Activated CD8-positive, alpha-beta T cell treated with anti-CD3 and anti-CD28 coated beads, Interleukin-2, amount 10 ng/mL, durations not matched to agents 7 days and 5 days (primary cell): ENCODE measurements around the gene TPCN2. TPM values are rescaled to one million over a fixed set of nuclear protein-coding genes. Genes with fewer than 3 reads are reported as not detected.

Experiments used
- ATAC-seq: fragments of 150-1000 bp; cut with Tn5 transposase; one replicate; pipeline ENCODE4 v1.10.0; 2021; ENCODE audit warnings: moderate library complexity
- CTCF ChIA-PET: fragments of 350-600 bp; sonication (Branson Sonifier 250); formaldehyde crosslinking; loops from one replicate; lab custom pipeline; 2021; ENCODE audit warnings: antibody characterized with exemption; lab: Charles Lee
- POLR2A ChIA-PET: fragments of 350-600 bp; sonication (Branson Sonifier 250); formaldehyde crosslinking; loops from one replicate; lab custom pipeline; 2021; ENCODE audit warnings: antibody characterized with exemption; lab: Charles Lee
- DNase-seq: peaks from one replicate; pipeline ENCODE4 v3.0.0-alpha.2; 2020
- H3K27ac Mint-ChIP-seq: one replicate; pipeline ENCODE4 v1.8.0; 2021; ENCODE audit warnings: mild to moderate bottlenecking, mixed read lengths
- H3K27me3 Mint-ChIP-seq: one replicate; pipeline ENCODE4 v1.8.0; 2021; ENCODE audit warnings: low read depth, mixed read lengths
- H3K36me3 Mint-ChIP-seq: one replicate; pipeline ENCODE4 v1.8.0; 2021; ENCODE audit warnings: low read depth, mixed read lengths
- H3K4me1 Mint-ChIP-seq: one replicate; pipeline ENCODE4 v1.8.0; 2021; ENCODE audit warnings: low read depth, mixed read lengths
- H3K4me3 Mint-ChIP-seq: one replicate; pipeline ENCODE4 v1.8.0; 2021; ENCODE audit warnings: mild to moderate bottlenecking, mixed read lengths
- H3K9me3 Mint-ChIP-seq: one replicate; pipeline ENCODE4 v1.8.0; 2022; ENCODE audit warnings: mixed read lengths; ENCODE audit not compliant: insufficient read depth
- total RNA-seq, 2 experiments: library from RNA; stranded (reverse); gene quantifications; one replicate each; pipeline ENCODE4 v1.2.3, GENCODE V29; 2021

TPCN2 gene
- total RNA-seq, 2 experiments from 2014 or later, result 19.1 to 21.2 TPM

DNA sequence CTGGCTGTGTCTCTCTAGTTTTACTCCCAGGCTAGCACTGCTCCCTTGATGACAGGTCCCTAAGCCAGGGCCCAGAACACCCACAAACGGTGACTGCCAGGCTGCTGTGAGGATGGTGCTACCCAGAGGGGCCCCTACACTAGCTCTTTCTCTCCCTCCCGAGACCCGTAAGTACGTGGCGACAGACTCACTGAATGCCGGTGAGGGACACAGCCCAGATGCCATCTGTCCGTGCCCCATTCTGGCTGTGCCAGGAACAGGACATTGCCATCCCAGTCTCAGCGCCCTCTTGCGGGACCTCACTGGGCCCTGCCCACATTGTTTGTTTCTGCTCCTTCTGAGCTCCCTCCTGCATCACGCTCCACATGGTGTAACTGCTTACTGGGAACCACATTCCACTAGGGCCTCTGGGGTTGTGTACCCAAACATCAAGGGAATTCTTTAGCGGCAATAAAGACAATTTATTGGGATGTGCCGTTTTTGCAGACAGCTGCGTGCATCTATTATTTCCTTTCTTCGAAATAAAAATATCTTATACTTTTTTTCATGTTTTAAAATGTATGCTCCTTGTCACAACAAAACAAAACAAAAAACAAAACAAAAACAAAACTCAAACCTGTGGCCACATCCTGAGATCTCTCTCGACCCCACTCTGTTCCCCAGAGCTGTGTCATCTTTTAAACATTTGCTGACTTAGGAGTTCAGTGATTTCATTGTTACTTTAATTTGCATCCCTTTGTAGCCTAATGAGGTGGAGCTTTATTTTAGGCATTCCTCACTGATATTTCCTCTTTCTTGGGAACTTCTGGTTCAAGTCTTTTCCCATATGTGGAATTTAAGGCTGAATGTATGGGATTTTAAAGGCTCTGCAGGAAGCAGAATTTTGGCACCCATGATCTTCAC lies 4.4 kb upstream of the TPCN2 start:
- no peaks in the 10 kb centered on the region for H3K36me3 Mint-ChIP-seq
- ChIA-PET POLR2A (no interaction called here), CTCF (no interaction called here)
- DNase-seq (peak; percentile 32), ATAC-seq (no peak)
- no peak overlapping the region for H3K4me3 Mint-ChIP-seq
- H3K27me3 Mint-ChIP-seq, result peaks cover 17% of the 10 kb centered on the region
- no peaks in the 10 kb centered on the region for H3K9me3 Mint-ChIP-seq
- no peak overlapping the region for H3K27ac Mint-ChIP-seq
- peaks cover 14% of the 10 kb centered on the region for H3K4me1 Mint-ChIP-seq

DNA sequence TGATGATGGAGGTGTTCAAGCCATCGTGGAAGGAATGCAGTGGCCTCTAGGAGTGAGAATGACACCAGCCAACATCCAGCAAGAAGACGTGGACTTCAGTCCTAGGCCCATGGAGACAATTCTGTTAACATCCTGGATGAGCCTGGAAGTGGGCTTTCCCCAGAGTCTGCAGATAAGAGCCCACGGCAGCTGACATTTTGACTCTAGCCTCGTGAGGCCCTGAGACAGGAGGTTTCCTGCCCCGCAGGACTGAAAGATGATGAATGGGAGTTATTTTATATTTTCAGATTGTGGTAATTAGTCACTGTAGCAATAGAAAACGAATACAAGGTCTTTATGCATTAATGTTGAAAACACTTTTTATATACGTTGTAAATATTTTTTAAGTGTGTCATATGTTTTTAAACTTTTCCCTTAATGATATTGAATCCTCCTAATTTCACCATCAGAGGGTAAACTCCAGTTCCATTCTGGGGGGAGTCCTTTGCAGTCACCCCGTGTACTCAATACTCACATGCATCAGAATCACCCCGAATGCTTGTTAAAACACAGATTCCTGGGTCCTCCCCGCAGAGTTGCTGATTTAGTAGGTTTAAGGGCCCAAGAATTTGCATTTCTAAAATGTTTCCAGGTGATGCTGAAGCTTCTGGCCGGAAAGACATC lies 570 bp upstream of the TPCN2 start:
- peaks cover 2% of the 10 kb centered on the region for H3K36me3 Mint-ChIP-seq
- peak overlapping the region; percentile 84 for H3K27ac Mint-ChIP-seq
- peaks cover 46% of the 10 kb centered on the region for H3K4me1 Mint-ChIP-seq
- H3K27me3 Mint-ChIP-seq, result peaks cover 14% of the 10 kb centered on the region
- ATAC-seq (no peak), DNase-seq (no peak)
- CTCF ChIA-PET, result interaction anchor here (1.0 kb wide), 1 partner anchor 622 kb away, joined by 3 read pairs; no protein-coding TSS in a partner anchor
- peak overlapping the region; percentile 71 for H3K4me3 Mint-ChIP-seq
- POLR2A ChIA-PET, result interaction anchor here (1.0 kb wide), 1 partner anchor 11 kb away, joined by 4 read pairs; no protein-coding TSS in a partner anchor
- no peaks in the 10 kb centered on the region for H3K9me3 Mint-ChIP-seq

DNA sequence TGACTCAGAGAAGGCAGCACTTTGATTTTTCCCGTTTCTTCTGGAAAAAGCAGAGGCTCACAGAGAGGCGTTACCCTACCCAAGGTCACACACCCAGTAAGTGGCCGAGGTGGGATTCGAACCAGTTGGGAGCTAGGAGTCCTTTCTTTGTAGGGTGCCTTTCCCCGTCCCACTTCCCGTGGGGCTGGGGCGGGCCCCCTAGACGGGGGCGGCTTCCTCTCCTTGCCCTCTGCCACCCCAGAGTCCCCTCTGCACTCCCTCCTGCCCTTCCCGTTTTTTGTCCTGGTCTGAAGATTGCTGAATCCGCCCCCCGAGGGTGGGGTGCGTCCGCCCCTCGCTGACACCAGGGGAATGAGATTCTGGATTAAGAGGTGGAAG lies 747 bp downstream of the TPCN2 start:
- H3K4me1 Mint-ChIP-seq, result peaks cover 46% of the 10 kb centered on the region
- POLR2A ChIA-PET, result interaction anchor here (0.7 kb wide), 1 partner anchor 332 kb away, joined by 3 read pairs; no protein-coding TSS in a partner anchor
- peak overlapping the region; percentile 86 for H3K27ac Mint-ChIP-seq
- H3K4me3 Mint-ChIP-seq, result peak overlapping the region; percentile 78
- CTCF ChIA-PET, result no interaction called here
- peak; percentile 3 for ATAC-seq
- peak; percentile 40 for DNase-seq
- H3K9me3 Mint-ChIP-seq, result no peaks in the 10 kb centered on the region
- H3K36me3 Mint-ChIP-seq, result peaks cover 3% of the 10 kb centered on the region
- peaks cover 14% of the 10 kb centered on the region for H3K27me3 Mint-ChIP-seq

DNA sequence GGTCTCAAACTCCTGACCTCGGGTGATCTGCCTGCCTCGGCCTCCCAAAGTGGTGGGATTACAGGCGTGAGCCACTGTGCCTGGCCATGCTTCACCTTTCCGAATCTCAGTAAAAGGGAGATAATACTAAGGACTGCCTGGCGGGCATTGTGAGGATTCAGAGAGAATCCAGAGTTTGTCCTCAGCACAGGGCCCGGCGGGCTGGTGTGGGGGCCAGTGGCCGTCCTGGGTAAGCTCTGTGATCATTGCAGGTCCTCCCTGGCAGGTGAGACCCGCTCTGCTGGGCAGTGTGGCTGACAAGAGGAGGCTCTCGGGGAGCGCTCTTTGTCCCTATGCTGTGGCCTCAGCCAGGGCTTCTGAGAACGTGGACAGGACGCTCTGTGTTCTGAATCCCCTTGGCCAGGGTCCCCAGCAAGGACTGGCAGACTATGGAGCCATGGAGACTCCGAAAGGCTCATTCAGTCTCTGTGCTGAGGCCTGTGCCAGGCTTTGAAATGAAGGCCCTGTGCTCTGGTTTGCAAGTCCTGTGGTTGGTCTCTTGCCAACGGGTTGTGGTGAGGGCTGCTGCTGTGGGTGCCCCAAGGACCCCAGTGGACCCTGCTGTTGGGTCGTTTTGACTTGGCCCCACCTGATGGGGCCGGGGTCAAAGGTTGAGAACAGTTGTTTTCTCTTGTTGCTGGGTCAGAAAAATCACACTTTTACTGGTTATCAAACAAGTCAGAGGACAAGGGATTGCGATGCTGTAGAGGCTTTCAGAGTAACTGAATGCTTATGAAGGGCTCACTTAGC lies 2.1 kb downstream of the TPCN2 start:
- Mint-ChIP-seq H3K27ac (peak overlapping the region; percentile 55), H3K4me1 (peaks cover 49% of the 10 kb centered on the region), H3K4me3 (peak overlapping the region; percentile 12), H3K27me3 (peaks cover 8% of the 10 kb centered on the region), H3K9me3 (no peaks in the 10 kb centered on the region), H3K36me3 (peaks cover 6% of the 10 kb centered on the region)
- ChIA-PET CTCF (no interaction called here), POLR2A (no interaction called here)
- ATAC-seq, result no peak
- DNase-seq, result no peak

DNA sequence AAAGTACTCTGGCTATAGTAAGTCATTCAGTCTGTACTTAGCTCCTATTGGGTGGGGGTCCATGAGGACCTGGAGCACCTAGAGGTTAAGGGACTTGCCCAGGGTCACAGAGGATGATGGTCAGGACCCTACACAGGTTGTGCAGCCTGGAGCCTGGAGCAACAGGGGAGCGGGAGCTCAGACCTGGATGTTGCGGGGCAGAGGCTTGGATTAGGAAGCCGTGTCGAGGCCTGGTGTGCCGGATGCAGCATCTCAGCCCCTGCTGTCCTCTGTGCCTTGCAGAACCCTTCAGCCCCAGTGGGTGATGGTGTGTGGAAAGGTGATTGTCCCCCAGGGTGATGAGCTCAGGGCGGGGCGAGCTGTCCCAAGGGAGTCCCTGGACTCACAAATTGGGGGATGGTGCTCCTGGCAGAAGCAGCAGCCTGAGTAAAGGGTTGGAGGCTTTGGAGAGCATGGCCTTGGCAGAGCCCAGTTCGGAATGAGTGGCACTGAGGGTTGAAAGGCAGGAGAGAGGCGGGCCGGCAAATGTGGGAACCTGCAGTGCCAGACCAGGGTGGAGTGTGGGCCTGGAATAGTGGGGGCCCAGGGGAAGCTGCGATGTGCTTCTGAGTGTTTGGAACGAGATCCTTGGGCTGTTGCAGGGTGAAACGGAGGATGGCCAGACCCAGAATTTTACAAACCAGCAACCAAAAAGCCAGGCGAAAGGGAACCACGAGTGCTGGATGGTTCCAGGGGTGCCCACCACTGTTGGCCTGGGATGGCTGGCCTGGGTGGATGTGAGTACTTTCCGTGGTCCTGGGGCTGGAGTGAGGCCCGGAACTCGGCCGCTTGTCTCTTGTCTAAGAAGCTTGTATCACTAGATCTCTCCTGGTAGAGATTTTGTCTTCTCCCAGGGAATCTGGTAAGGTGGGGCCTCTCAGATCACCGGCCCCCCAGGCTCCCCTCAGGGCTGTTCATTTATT lies 2.9 kb downstream of the TPCN2 start:
- H3K9me3 Mint-ChIP-seq, result no peaks in the 10 kb centered on the region
- ATAC-seq, result no peak
- ChIA-PET CTCF (no interaction called here), POLR2A (no interaction called here)
- peaks cover 1% of the 10 kb centered on the region for H3K27me3 Mint-ChIP-seq
- H3K4me3 Mint-ChIP-seq, result peak overlapping the region; percentile 5
- H3K27ac Mint-ChIP-seq, result peak overlapping the region; percentile 55
- peaks cover 6% of the 10 kb centered on the region for H3K36me3 Mint-ChIP-seq
- DNase-seq, result no peak
- H3K4me1 Mint-ChIP-seq, result peaks cover 55% of the 10 kb centered on the region

DNA sequence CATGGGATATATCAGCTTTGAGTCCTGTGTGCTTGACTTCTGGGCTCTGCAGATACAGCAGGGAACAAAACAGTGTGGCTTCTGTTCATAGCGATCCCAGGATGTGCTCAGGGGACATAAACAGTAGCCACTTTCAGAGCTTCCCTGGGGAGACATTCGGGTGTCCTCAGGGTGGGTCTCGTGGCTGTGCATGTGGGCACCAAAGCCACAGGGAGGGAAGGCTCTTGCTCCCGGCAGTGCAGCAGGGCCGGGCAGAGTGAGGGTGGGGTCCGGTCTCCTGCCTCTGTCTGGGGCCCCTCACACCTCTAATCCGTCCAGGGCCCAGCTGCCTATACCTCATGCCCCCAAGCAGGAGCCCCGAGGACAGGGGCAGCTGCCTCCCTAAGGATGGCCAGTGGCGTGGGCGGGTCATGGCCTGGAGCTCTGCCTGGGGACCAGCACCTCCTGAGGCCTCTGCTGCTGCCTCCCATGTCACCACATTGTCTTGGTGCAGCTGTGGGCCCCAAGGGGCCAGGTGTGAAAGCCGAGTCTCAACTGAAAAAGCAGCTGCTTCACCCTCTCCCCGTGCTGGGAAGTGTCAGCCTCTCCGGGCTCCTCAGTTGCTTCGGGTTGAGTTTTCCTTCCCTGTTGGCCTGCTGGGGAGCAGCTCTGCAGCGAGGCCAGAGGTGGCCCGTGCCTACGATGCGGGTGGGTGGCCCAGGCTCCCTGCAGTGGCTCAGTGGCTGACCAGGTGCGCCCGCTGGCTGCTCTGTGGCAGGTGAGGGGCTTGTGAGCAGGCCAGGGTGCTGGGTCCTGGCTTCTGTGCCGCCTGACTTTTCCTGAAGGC lies 3.8 kb downstream of the TPCN2 start:
- no peaks in the 10 kb centered on the region for H3K27me3 Mint-ChIP-seq
- DNase-seq (no peak), ATAC-seq (no peak)
- no peak overlapping the region for H3K27ac Mint-ChIP-seq
- CTCF ChIA-PET, result no interaction called here
- peaks cover 6% of the 10 kb centered on the region for H3K36me3 Mint-ChIP-seq
- H3K4me1 Mint-ChIP-seq, result peaks cover 51% of the 10 kb centered on the region
- H3K9me3 Mint-ChIP-seq, result no peaks in the 10 kb centered on the region
- POLR2A ChIA-PET, result no interaction called here
- no peak overlapping the region for H3K4me3 Mint-ChIP-seq

DNA sequence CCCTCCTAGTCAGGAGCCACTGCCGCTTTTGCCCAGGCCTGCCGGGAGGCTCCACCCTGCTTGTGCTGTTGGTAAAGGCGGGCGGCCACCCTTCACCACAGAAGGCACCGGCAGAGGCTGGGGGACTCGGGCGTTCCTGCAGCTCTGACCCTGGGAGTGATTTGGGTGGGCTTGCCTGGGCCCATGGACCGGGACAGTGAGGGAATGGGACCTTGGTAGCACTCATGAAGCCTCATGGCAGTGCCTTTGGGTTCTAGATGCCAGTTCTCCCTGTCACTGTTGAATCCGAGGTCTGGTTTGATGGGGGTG lies 4.4 kb downstream of the TPCN2 start:
- Mint-ChIP-seq H3K27ac (no peak overlapping the region), H3K4me1 (peaks cover 45% of the 10 kb centered on the region), H3K4me3 (no peak overlapping the region), H3K36me3 (peaks cover 6% of the 10 kb centered on the region), H3K27me3 (no peaks in the 10 kb centered on the region), H3K9me3 (no peaks in the 10 kb centered on the region)
- CTCF ChIA-PET, result no interaction called here
- ATAC-seq (no peak), DNase-seq (no peak)
- POLR2A ChIA-PET, result no interaction called here

DNA sequence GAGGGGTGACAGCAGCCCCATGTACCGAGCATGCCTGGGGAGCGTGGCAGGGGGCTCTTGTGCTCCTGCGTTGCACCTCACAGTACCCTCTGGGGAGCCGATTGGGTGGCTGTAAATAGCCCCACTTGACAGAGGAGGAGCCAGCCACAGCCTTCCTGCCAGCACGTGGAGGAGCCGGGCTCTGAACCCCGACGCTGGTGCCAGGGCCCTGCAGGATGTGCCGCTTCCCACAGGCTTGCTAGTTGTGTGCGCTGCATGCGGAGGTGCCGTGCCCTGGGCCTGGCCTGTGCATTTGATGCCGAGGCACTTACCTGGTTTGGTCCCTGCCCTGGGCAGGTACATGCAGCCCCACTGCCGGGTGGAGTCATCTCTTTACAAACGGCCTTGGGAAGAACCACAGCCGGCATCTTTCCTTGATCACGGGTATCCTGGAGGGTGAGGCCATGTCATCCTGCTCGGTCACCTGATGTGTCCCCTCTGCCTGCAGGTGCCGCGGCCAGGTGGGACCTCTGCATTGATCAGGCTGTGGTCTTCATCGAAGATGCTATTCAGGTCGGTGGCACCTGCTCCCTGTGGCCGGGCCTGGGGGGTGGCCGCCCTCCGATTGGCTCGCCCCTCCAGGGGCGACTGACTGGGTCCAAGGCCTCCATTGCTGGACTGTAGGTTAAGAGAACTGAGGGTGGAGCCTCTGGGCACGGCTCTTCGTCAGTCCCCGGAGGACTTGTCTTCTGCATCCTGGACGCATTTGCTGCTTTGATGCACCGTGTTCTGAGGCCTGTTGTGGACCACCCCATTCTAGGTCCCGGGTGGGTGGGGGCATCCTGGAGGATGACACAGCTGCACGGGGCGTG lies 5.0 kb downstream of the TPCN2 start:
- ATAC-seq, result no peak
- Mint-ChIP-seq H3K9me3 (no peaks in the 10 kb centered on the region), H3K27me3 (no peaks in the 10 kb centered on the region), H3K27ac (no peak overlapping the region), H3K4me3 (no peak overlapping the region), H3K36me3 (peaks cover 6% of the 10 kb centered on the region), H3K4me1 (peaks cover 40% of the 10 kb centered on the region)
- POLR2A ChIA-PET, result no interaction called here
- CTCF ChIA-PET, result no interaction called here
- DNase-seq, result no peak

DNA sequence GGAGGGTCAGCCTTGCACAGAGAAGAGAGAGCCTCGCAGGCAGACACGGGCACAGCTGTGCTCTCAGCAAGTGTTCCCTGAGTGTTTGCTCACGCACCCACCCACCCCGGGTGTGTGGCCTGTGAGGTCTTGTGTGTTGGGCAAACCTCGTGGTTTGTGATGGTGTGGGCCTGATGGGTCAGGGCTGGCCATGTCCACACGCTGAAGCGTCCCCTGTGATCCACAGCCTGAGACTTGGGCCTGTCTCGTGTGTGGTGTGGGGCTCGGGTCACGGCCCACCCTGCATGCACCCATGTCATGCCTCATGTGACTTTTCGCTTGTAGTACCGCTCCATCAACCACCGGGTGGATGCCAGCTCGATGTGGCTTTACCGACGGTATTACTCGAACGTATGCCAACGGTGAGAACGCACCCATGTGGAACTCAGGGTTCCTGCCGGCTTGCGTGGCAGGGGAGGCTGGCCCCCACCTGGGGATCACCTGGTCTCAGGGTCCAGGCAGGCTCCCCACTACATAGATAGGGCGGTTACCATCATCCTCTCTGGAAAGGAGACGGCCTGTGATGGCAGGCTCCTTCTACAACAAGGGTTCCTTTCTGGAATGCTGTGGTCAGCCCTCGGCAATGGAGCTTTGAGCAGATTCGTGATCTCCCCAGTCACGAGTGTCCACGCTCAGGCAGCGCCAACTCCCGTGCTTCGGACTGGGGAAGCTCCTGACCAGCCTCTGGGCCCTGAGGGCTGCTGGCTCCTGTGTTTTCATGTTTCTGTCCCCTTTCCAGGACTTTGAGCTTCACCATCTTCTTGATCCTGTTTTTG lies 5.9 kb downstream of the TPCN2 start:
- no peak overlapping the region for H3K27ac Mint-ChIP-seq
- no peaks in the 10 kb centered on the region for H3K9me3 Mint-ChIP-seq
- H3K4me3 Mint-ChIP-seq, result no peak overlapping the region
- H3K36me3 Mint-ChIP-seq, result peaks cover 6% of the 10 kb centered on the region
- ChIA-PET POLR2A (no interaction called here), CTCF (no interaction called here)
- DNase-seq (no peak), ATAC-seq (no peak)
- peaks cover 40% of the 10 kb centered on the region for H3K4me1 Mint-ChIP-seq
- H3K27me3 Mint-ChIP-seq, result no peaks in the 10 kb centered on the region
